GM10248 (cell line): Measurements from ENCODE around the gene MACF1.

ENCODE experiments used
- CTCF ChIA-PET: fragments of 300-600 bp; sonication (Branson Sonifier 250); formaldehyde crosslinking; extraction: SDS; loops from one replicate; lab custom pipeline; 2021; ENCODE audit warnings: antibody characterized with exemption; lab: Yijun Ruan, JAX
- POLR2A ChIA-PET: fragments of 350-650 bp; sonication (Branson Sonifier 250); formaldehyde crosslinking; extraction: SDS; loops from one replicate; lab custom pipeline; 2020; ENCODE audit warnings: antibody characterized with exemption; lab: Yijun Ruan, JAX
- DNase-seq: peaks from one replicate; pipeline ENCODE4 v3.0.0; 2012; ENCODE audit errors: extremely low spot score
- CTCF ChIP-seq: IDR thresholded peaks from 2 replicates; pipeline ENCODE4 v1.5.1; 2012; ENCODE audit warnings: mild to moderate bottlenecking, low read depth; ENCODE audit errors: extremely low read depth, missing control alignments, control extremely low read depth

Gene MACF1

GRCh38 chr1:39485046-39485803 is 280.7 kb downstream of the MACF1 start:
- POLR2A ChIA-PET, result no interaction called here
- no peak for DNase-seq
- CTCF ChIA-PET, result interaction anchor here (0.7 to 1.9 kb wide), 3 partner anchors 10 to 46 kb away, joined by 3 read pairs; no protein-coding TSS in a partner anchor
- TF ChIP-seq CTCF, result no peak

- no peak for TF ChIP-seq CTCF
- ChIA-PET POLR2A (no interaction called here), CTCF (interaction anchor here (0.9 to 3.2 kb wide), 4 partner anchors 7 to 51 kb away, joined by 3 to 19 read pairs (median 12); no protein-coding TSS in a partner anchor)
- DNase-seq, result no peak
Measured at GRCh38 chr1:39488012-39488545, 283.6 kb downstream of the MACF1 start.

- DNase-seq, result no peak
- no peak for TF ChIP-seq CTCF
- ChIA-PET POLR2A (no interaction called here), CTCF (interaction anchor here (0.9 to 3.2 kb wide), 5 partner anchors 8 to 50 kb away, joined by 3 to 19 read pairs (median 7); no protein-coding TSS in a partner anchor)
Measured at GRCh38 chr1:39488793-39489566, 284.5 kb downstream of the MACF1 start.

- POLR2A ChIA-PET, result no interaction called here
- DNase-seq, result no peak
- CTCF ChIA-PET, result interaction anchor here (1.6 to 3.2 kb wide), 4 partner anchors 9 to 49 kb away, joined by 6 to 19 read pairs (median 12); no protein-coding TSS in a partner anchor
- no peak for TF ChIP-seq CTCF
Measured at GRCh38 chr1:39489567-39490239, 285.2 kb downstream of the MACF1 start.

- no peak for TF ChIP-seq CTCF
- ChIA-PET POLR2A (no interaction called here), CTCF (interaction anchor here (1.0 to 3.2 kb wide), 3 partner anchors 15 to 26 kb away, joined by 3 to 18 read pairs (median 6); no protein-coding TSS in a partner anchor)
- DNase-seq, result no peak
Measured at GRCh38 chr1:39490596-39491145, 286.2 kb downstream of the MACF1 start.
